Retinal pigment epithelial cell (primary cell): ENCODE results near the gene MED15.
A peak's percentile ranks its signal among the peaks of the same experiment; 100 is the strongest.

Source experiments
- DNase-seq: peaks from one replicate; pipeline ENCODE4 v3.0.0-alpha.2; 2010; ENCODE audit warnings: low read depth
- H3K4me3 ChIP-seq: 2 replicates; pipeline ENCODE4 v1.5.1; 2011; ENCODE audit warnings: mild to moderate bottlenecking, low read length, control low read depth, moderate library complexity
- CTCF ChIP-seq: conservative IDR thresholded peaks from 2 replicates; pipeline ENCODE4 v1.5.1; 2011; ENCODE audit warnings: low read depth, low read length, control low read depth, inconsistent platforms

The MED15 gene

GRCh38 chr22:20550851-20551744 is 43.7 kb downstream of the MED15 start:
- no peak for DNase-seq
- no peak overlapping the region for H3K4me3 ChIP-seq

GRCh38 chr22:20551805-20552442 is 44.5 kb downstream of the MED15 start:
- peak; percentile 25 for TF ChIP-seq CTCF
- H3K4me3 ChIP-seq: no peak overlapping the region
- DNase-seq: no peak

More at GRCh38 chr22:20550851-20551744, 43.7 kb downstream of the MED15 start:
- no peak for TF ChIP-seq CTCF

GRCh38 chr22:20552443-20553401 is 45.3 kb downstream of the MED15 start:
- no peak for DNase-seq
- TF ChIP-seq CTCF: no peak
- H3K4me3 ChIP-seq: no peak overlapping the region

GRCh38 chr22:20553947-20554741 is 46.7 kb downstream of the MED15 start:
- TF ChIP-seq CTCF: no peak
- DNase-seq: no peak
- H3K4me3 ChIP-seq: no peak overlapping the region

GRCh38 chr22:20554824-20555223 is 47.4 kb downstream of the MED15 start:
- no peak for DNase-seq
- H3K4me3 ChIP-seq: no peak overlapping the region
- TF ChIP-seq CTCF: no peak

- DNase-seq: no peak
- no peak for TF ChIP-seq CTCF
- H3K4me3 ChIP-seq: no peak overlapping the region
Measured at GRCh38 chr22:20558534-20558933, 51.1 kb downstream of the MED15 start.
